Activated CD4-positive, alpha-beta T cell treated with anti-CD3 and anti-CD28 coated beads, Interleukin-2, amount 50 U/mL, for 1 hour (primary cell): ENCODE measurements around the gene NUDCD2.
A peak's percentile ranks its signal among the peaks of the same experiment; 100 is the strongest.

Source experiments
- DNase-seq: peaks from one replicate; pipeline ENCODE4 v3.0.0-alpha.2; 2020

The NUDCD2 gene, protein sequence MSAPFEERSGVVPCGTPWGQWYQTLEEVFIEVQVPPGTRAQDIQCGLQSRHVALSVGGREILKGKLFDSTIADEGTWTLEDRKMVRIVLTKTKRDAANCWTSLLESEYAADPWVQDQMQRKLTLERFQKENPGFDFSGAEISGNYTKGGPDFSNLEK

DNA sequence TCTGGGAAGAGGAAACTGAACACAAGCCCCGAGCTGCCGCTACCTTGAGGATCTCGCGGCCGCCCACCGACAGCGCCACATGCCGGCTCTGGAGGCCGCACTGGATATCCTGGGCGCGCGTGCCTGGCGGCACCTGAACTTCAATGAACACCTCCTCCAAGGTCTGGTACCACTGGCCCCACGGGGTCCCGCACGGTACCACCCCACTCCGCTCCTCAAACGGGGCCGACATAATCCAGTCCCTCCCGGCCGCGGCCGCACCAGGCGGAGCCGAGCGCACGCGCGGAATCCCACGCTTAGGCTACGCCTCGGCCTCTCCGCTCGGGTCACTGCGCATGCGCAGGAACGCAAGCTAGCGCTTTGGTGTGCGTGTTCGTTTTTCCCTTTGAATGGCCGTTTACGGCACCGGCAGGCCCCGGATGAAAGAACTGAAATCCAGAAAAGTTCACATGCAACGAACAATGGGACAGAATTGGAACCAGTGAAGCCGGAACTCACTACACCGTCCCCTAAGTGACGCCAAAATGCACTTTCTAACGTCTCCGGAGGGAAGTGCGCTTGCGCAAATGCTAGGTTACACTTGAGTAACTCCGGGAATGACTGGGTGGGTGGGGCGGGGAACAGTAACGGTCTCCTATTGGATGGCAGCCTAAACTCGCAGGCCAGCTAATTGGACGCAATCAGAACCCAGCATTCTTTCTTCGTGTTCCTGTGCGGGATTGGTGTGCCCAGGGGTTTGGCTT is at the start of gene NUDCD2:
TSS of gene NUDCD2 (minus strand) at position 284 of the 743 bp plus-strand sequence. CDS start at position 232, 52 bp downstream.
- DNase-seq = peak; percentile 94

DNA sequence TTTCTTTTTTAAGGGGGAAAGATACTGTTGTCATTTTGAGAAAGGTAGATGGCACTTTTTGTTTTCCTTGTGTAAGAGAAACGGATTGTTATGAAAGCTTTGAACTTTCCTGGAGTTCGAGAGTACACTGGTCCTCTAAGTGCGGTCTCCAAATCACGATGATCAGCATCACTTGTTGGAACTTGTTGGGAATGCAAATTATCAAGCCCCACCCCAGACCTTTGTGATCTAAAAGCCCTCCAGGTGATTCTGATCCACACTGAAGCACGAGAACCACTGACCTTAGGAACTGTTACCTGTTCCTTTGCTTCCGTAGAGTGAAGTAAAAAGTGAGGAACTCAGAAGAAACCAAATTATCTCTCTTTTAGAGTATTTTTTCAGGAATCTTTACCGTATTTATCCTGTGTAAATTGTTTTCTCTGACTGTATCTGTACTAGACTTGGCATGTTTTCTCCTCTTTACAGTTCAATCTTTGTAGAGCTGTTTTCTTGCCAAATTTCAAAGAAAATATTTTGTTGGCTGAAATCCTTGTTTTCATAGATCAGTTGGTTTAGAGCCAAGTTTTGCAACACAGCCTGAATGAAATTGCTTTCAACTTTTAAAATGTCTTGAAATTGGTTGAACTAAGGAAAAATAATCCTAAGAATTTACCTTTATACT is 49.5 kb upstream of the NUDCD2 start:
- no peak for DNase-seq

DNA sequence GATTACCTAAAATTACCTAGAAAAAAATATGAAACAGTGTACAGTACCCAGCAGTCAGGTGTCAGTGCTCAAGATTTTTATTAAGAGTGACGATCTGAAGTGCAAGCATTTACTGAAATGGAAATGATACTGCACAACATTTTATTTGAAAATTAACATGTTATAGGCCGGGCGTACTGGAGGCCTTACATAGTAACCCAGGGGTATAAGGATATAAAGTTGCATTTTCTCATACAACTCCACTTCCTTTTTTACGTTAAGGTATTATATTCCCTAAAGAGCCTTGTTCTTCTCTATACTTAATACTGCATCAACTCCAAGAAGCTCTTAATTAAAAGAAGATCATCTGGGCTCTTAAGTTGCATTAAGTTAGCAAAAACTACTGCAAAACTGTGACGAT is 48.9 kb upstream of the NUDCD2 start:
- DNase-seq = no peak

DNA sequence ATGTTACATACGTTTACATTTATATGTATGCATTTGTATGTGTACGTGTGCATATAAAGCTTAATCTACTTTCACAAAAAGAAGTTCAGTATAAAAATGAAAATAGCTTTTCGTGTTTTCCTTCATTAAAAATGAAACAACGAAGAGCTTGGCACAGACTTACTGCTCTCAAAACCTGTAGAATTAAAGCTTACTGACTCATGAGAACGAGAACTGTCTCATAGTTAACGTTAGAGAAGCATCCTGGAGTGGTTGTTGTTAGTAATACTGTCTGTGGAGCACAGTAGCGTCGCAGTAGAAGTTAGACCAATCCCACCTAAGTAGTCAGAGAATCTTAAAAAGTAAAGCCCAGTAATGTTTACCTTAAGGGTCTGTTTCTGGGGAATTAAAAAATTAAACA is 46.8 kb upstream of the NUDCD2 start:
- DNase-seq = no peak

DNA sequence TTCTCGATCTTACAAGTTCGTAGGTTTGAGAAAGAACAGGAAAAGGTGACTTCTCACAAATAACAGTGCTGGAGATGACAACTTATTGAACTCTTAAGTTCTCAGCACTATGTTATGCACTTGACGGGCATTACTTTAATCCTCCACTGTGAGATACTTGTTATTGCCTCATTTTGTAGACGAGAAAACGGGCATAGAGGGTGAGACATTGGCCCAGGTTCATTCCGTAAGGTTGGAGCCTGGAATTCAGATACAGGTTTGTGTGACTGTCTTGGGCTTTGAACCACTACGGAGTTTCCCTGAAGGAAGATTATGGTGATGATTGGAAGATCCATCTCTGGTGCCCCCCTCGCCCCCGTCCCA is 46.2 kb upstream of the NUDCD2 start:
- no peak for DNase-seq

DNA sequence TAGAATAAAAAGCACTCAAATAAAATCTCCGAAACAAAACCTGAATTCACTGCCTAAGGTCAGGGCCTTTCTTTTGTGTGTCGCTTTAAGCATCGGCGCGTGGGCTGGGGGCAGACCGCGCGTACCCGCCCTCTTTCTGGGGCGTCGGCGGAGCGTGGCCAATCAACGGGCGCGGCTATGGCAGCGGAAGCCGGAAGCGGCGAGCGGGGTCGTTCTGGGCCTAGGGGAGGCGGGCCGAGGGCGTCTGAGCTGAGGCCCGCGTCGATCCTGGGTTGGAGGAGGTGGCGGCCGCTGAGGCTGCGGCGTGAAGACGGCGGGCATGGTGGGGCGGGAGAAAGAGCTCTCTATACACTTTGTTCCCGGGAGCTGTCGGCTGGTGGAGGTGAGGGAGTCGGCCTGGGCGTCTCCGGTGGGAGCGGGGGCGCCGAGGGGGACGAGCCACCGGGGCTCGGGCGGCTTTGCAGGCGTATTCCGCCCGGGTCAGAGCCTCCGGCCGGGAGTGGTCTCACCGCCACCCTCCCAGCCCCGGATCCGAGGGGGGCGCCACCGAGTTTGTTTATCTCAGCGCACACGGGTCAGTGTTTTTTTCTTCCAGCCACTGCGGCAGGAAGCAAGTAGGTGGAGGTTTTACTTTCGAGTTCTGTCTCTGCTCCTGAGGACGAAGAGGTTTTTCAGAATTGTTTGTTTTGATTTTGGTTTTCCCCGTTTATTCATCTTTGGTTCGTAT is 45.6 kb upstream of the NUDCD2 start, which contains the start of gene MAT2B:
TSS of gene MAT2B (plus strand) at position 252 of the 727 bp plus-strand sequence. CDS start at position 320, 68 bp downstream.
- peak; percentile 94 for DNase-seq

DNA sequence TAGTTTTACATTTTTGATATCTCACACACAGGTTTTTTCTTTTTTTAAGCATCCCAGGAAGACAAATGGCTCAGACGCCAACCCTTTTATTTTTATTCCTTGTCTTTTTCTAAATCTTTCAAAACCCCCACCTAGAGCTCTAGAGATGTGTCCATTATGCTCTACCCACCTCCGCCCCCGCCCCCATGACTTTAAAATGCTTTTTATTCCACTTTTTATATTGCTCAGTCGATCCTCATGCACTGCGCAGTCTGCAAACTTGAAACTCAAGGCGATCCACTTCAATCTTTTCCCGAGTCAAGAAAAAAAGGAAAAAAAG is 45.1 kb upstream of the NUDCD2 start:
- no peak for DNase-seq

DNA sequence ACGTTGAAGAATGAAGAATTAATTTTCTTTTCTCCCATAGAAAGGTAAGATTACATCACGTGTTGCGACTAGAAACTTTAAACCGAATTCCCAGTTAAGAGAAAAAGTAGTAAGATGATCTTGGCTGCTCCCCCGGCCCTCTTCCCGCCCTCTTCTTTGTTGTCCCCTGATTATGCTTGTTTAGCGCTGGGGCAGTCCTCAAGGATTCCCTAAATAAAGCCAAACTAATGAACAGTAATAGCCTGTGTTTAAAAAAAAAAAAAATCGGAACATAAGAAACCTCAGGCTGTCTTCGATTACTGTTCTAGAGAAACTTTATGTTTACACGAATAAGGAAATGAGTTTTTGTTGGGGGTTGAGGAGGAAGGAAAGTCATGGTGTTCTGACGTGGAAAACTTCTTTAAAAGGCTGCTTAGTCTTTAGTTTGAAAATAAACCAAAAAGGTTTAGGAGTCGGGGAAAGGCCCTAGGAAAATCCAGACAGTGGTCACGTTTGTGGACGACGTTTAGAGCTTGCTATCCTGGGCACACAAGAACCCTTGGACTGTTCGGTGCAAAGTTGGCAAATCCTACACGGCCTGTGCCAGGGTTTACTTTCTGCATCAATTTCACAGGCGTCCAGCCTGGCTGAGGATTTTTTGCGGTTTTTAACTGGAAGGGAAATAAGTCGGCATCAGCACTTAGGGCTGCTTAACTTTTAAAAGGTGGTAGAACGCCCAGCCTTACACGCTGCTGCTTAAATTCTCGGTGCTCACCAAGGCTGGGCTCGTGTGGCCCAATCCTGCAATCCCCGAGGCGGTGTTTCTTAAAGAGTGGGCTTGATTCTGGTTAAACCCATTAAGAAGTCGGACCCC is 44.4 kb upstream of the NUDCD2 start:
- DNase-seq = no peak

DNA sequence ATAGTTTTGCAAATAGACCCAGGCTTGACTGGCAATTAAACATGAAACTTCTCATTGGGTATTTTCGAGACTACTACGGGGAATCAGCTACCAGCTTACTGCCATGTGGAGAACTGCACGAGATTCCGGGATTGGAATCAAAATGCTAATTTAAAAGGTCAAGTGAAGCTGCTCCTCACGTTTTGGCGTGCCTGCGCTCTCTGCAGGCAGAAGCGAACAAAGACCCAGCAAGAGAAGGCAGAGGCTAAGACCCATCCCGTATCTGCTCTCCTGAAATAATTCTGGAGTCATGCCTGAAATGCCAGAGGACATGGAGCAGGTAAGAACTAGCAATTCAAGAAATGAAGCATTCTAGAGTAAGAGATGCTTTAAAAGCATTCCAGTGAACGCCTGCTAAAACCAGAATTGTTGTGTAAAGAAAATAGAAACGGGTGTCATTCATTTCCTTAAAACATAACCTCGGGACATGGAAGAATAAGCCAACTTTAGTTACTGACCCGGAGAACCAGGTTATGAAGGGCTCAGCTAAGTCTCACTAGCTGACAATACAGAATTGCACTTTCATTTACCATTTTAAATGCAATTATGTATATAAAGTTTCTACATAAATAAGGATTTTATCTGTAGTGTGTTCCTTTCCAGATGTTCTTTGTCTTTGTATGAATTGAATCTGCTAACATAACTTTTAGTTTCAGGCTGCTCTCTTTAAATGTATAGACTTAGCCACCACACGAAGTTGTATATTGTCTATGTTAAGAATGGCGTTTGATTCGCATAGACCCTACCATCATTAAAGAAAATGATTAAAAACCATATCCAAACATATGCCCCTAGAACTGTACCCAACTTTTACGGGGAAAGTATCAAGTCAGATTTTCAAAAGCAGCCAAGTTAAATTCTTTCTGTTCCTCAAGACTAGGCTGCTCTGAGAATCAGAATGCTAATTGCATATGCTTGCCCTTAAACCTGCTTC is 43.5 kb upstream of the NUDCD2 start:
- peak; percentile 27 for DNase-seq

DNA sequence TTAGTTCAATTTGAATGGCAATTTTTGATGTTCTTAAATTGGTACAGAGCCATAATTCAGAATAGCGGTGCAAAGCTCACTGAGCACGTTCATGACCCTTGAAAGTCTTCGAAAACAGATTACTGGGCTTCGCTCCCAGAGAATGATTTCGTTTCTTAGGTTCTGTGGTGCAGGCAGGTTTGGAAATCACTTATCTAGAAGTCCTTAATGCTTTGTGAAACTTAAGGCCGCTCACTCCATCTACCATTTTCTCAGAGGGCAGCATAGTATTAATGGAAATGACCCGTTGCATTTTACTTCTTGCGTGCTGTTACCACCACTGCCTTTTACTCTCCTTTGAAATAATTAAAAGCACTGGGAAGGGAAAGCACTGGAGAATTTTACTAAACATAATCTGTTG is 42.6 kb upstream of the NUDCD2 start:
- DNase-seq = no peak

DNA sequence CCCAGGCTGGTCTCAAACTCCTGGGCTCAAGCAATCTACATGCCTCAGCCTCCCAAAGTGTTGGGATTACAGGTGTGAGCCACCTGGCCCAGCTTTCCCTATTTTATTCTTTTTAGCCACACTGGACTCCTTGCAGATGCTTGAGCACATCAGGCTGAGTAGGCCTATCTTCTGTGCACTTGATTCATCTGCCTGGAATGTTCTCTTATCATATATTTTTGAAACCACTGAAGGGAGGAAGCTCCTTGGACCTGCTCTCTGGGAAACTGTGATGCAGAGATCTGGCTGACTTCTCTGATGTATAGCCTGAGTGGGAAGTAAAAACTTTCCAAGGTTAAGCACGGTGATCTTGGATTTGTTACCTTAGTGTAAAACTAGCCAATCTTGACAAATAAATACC is 39.0 kb upstream of the NUDCD2 start:
- no peak for DNase-seq

DNA sequence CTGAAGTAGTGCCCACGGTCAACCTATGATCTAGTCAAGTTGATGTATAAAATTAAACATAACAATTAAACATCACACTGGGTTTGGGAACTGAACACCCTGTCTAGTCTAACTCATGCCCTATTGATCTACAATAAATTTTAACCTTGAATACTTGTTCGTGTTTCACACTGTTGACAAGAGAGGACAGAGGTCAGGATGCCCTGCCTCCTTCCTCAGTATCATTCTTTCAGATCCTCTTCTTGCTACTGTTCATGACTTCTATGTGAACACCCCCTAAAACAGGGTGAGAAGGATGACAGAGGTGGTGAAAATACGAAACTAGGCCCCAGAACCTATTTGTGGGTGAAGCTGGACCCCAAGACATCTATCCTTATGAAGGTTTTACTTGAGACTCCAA is 37.4 kb upstream of the NUDCD2 start:
- DNase-seq = no peak

DNA sequence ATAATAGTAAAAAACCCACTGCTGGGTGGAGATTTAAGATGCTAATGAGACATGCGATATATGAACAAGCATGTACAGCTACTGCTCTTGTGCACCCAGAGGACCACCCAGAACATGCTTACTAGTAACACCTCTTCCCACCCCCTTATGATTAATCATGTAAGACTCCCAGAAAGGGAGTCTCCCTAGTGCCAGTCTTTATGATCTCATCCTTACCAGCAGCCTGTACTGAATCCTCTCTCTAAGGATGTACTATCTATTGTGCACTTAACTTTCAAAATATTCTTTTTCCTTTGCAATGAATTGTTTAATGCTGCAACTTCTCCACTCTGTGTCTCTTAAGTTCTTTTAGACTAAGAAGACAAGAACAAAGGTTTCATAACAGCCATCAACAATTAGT is 36.4 kb upstream of the NUDCD2 start:
- no peak for DNase-seq

DNA sequence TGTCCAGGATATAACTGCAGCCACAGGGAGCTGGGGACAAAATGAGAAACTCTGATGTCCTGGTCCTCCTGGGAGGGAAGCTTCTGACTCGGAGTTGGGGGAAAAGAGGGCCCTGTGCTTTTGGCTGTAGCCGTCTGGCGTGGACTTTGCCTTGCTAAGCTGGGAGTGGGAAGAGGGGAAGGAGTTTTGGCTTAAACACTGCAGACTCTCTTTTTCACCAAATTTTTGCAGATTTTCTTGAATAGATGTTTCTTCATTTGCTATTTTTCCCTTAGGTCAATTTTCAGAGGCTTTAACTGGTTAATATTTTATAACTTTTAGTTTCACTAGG is 29.8 kb upstream of the NUDCD2 start:
- no peak for DNase-seq

DNA sequence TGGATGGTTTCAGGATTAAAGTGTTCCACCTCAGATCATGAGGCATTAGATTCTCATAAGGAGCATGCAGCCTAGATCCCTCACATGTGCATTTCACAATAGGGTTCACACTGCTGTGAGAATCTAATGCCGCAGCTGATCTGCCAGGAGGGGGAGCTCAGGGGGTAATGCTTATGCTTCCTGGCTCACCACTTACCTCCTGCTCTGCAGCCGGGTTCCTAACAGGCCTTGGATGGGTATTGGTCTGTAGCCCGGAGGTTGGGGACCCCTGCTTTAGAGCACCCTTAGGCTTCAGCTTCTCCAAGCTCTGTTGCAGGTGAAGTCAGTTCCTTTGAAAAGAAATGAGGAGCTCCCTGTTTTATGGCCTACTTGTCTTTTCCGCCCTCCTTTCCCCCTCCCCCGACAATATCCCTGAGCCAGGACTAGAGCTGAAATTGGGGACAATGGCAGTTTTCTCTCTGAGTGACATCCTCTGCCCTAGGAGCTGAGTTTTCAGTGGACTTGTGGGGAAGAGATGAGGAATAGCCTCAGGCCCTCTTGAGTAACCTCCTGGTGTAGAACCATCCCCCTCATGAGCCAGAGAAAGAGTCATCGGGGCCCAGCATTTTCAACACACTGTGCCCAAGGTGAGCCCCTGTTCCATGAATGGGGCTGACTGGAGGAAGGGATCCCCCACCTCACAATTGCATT is 29.3 kb upstream of the NUDCD2 start:
- DNase-seq = no peak

DNA sequence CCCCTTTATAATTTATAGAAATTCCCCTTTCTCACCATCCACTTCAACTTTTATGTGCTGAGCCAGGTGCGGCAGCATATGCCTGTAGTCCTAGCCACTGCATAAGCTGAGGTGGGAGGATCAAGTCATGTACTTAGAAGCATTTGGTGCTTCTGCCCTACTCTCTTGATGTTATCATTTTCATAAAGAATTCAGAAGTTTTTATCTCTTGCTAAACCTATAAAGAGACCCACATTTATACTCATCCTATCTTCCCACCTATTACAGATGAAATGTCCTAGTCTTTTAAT is 19.0 kb upstream of the NUDCD2 start:
- no peak for DNase-seq

DNA sequence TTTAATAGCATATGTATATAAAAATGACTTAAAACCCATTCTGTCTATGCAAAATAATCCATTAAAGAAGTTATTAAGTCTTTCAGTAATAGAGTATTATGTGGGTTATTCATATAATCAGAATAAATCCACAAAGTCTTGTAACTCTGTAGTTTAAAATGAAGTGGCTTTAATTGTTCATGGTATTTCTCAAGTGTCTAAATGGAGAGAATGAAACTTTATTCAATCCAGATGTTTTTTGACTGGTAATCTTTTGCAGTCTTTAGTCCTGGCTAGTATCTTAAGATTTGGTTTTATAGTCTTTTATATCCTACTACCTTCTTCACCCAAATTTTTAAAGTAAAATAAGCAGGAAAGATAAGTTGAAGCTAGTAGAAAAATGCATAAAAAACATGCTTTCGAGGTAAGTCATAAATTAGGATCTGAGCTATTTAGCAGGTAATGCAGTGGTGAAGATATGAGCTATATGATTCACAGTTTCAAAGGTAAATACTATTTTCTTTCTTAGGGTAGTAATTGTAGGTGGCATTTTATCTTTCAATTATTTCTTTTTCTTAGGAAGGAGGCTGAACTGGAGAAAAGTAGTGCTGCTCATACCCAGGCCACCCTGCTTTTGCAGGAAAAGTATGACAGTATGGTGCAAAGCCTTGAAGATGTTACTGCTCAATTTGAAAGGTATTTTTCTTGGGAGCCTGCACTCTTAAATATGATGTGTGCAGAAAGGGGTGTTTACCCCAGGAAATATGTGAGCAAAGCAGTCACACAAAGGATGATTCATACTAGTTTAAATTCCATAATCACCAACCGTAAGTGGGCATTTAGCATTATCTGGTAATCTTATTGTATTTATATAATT is 18.5 kb upstream of the NUDCD2 start:
- no peak for DNase-seq

DNA sequence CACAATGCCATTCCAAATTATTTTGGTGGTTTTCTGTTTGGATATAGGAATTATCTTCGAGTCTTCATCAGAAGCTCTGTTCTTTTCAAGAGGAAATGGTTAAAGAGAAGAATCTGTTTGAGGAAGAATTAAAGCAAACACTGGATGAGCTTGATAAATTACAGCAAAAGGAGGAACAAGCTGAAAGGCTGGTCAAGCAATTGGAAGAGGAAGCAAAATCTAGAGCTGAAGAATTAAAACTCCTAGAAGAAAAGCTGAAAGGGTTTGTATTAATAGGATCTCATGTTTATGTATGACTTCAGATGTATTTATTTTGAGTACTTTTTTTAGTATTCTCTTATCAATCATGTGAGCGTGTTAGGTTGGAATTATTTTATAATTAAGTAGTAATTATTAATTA is 15.5 kb upstream of the NUDCD2 start:
- no peak for DNase-seq

DNA sequence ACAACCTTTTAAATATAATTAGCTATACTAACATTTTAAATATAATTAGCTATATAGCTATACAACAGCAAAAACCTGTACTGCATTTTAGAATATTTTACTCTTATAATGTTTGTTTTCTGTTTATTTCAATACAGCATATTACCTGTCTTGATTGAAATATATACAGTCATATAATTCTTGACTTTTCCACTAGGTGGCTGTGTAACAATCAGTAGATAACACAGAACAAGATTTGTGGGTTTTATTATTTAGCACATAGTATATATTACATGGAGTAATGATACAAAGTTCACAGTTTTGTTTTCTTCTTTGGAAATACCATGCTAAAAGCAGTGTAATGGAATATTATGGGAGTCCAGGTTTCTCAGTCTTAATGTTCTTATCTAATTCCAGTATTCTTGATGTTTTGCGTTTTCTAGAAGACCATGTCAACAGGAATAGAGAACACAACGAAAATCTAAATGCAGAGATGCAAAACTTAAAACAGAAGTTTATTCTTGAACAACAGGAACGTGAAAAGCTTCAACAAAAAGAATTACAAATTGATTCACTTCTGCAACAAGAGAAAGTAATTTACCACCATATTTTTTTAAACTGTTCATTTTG is 13.8 kb upstream of the NUDCD2 start:
- DNase-seq = no peak

DNA sequence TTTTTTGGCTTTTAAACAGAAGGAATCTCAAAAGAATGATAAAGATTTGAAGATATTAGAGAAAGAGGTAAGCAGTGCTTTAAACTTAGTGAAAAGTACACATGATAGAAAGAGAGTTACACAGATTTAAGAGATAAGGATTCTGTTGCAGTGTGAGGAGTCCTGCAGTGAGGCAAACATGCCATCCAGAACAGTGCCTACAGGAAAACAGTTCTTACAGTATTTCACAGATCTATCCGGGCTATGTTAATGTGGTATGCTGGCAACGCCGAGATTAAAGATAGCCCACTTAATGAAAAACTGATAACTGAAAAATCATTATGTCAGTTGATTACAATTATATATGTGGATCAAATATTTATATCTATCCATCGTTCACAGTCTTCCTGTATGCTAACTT is 7.8 kb upstream of the NUDCD2 start:
- no peak for DNase-seq
